Retinal pigment epithelial cell (primary cell): ENCODE results near the gene PBX4.
"Not testable (repeated sequence)": the region's sequence is repeated elsewhere in the genome, so short reads cannot be mapped to it uniquely, and the experiment has no call there.

ENCODE experiments used
- DNase-seq: peaks from one replicate; pipeline ENCODE4 v3.0.0-alpha.2; 2010; ENCODE audit warnings: low read depth
- H3K4me3 ChIP-seq: 2 replicates; pipeline ENCODE4 v1.5.1; 2011; ENCODE audit warnings: mild to moderate bottlenecking, low read length, control low read depth, moderate library complexity
- TF ChIP-seq, protein P1 (sequence below): conservative IDR thresholded peaks from 2 replicates; pipeline ENCODE4 v1.5.1; 2011; ENCODE audit warnings: low read depth, low read length, control low read depth, inconsistent platforms

PBX4 gene, protein sequence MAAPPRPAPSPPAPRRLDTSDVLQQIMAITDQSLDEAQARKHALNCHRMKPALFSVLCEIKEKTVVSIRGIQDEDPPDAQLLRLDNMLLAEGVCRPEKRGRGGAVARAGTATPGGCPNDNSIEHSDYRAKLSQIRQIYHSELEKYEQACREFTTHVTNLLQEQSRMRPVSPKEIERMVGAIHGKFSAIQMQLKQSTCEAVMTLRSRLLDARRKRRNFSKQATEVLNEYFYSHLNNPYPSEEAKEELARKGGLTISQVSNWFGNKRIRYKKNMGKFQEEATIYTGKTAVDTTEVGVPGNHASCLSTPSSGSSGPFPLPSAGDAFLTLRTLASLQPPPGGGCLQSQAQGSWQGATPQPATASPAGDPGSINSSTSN

DNA sequence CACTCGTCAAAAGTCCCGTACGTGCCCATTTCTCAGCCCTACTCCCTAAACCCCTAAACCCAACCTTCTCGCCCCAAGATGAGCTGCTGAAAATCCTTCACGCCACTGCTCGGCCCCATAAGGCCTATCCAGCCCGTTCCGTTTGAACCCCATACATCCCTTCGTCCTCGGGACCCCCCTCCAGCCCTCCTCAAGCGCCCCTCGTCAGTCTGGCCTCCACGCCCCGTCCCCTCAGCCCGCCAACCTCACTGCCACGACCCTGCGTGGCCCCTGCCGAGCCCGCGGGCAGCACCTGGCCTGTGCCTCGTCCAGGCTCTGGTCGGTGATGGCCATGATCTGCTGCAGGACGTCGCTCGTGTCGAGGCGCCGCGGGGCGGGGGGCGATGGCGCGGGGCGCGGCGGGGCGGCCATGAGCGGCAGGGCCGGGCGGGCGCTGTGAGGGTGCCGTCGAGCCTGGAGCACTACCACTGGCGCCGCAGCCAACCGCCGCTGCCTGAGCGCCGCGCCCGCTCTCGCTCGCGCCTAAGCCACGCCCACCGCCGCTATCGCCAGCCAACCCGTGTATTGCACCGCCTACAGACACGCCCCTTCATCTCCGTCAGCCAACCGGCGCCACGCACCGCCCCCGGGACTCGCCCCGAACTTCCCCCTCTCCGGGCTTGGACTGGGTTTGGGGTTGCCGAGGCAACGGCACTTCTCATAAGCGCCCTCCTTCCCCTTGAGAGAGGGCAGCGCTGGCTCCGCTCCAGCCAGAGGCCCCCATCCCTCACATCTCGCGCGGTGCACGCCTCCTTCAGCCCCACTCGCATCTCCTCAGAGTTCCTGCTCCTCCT lies at the start of gene PBX4:
TSS of gene PBX4 (minus strand) at position 469 of the 833 bp plus-strand sequence. CDS start at position 411, 58 bp downstream.
- peak; percentile 49 for DNase-seq
- H3K4me3 ChIP-seq = peak within 1 kb of the TSS; percentile 51
- TF ChIP-seq, protein P1, sequence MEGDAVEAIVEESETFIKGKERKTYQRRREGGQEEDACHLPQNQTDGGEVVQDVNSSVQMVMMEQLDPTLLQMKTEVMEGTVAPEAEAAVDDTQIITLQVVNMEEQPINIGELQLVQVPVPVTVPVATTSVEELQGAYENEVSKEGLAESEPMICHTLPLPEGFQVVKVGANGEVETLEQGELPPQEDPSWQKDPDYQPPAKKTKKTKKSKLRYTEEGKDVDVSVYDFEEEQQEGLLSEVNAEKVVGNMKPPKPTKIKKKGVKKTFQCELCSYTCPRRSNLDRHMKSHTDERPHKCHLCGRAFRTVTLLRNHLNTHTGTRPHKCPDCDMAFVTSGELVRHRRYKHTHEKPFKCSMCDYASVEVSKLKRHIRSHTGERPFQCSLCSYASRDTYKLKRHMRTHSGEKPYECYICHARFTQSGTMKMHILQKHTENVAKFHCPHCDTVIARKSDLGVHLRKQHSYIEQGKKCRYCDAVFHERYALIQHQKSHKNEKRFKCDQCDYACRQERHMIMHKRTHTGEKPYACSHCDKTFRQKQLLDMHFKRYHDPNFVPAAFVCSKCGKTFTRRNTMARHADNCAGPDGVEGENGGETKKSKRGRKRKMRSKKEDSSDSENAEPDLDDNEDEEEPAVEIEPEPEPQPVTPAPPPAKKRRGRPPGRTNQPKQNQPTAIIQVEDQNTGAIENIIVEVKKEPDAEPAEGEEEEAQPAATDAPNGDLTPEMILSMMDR = no peak

DNA sequence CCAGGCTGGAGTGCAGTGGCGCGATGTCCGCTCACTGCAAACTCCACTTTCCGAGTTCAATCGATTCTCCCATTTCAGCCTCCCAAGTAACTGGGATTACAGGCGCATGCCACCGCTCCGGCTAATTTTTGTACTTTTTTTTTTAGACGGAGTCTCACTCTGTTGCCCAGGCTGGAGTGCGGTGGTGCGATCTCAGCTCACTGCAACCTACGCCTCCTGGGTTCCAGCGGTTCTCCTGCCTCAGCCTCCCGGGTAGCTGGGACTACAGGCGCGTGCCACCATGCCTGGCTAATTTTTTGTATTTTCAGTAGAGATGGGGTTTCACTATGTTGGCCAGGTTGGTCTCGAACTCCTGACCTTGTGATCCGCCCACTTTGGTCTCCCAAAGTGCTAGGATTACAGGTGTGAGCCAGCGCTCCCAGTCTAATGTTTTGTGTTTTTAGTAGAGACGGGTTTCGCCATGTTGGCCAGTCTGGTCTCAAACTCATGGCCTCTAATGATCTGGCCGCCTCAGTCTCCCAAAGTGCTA lies 47.0 kb upstream of the PBX4 start:
- DNase-seq, H3K4me3 ChIP-seq: not testable (repeated sequence)

DNA sequence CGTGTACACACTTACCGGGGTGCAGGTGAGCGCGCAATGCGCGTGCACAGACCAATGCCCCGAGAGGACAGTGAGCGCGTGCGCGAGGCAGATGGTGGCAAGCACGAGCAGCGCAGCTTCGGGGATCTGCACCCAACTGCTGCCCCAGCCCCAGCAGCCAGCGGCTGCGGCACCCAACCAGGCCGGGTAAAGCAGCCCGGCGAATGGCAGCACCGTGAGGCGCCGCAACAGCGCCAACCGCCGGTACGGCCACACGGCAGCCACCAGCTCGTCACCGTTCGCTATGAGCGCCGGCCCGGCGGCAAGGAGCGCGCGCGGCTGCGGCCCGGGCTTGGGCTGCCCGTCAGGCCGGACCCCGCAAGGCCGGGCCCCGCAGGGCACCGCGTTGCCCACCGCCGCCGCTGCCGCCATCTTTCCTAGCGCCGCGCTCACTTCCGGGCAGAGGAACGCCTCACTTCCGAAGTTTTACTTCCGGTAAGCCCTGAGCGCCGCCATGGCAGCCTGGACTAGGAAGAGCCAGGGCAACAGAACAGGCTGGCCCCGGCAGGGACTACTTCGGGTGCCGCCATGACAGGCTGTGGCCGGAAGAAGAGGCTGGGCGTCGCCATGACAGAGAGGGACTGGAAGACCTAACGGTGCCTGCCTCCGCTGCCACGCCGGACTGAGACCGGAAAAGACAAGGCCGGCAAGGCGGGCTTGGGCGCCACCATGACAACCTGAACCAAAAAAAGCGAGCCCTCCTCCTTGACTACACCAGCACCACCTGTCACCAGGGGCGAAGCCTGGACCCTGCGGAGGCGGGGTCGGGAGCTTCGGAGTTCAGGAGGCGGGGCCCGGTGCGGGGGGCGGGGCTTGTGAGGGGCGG lies 45.0 kb upstream of the PBX4 start, which contains the start of gene ATP13A1:
TSS of gene ATP13A1 (minus strand) at position 421 of the 865 bp plus-strand sequence. CDS start at position 411, 10 bp downstream.
- DNase-seq = peak; percentile 94
- H3K4me3 ChIP-seq = peak within 1 kb of the TSS; percentile 95
- TF ChIP-seq, protein P1 = no peak

DNA sequence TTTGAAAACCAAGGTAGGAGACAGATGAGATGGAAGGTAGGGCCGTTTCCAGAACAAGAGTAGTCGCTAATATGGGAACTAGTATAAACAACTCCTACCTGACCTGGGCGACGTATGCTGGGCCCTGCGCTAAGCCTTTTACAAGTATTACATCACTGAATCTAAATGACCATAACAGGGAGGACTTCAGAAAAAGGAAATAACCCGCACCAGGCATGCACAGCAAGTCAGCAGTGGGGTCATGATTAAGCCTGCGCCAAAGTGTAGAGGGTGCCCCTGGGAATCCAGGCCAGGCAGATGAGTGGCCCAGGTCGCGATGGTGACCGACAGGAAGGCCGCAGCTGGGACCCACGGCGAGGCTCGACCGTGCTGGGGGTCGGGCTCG lies 44.4 kb upstream of the PBX4 start:
- TF ChIP-seq, protein P1 = no peak
- H3K4me3 ChIP-seq = peak overlapping the region; percentile 95
- DNase-seq = no peak

DNA sequence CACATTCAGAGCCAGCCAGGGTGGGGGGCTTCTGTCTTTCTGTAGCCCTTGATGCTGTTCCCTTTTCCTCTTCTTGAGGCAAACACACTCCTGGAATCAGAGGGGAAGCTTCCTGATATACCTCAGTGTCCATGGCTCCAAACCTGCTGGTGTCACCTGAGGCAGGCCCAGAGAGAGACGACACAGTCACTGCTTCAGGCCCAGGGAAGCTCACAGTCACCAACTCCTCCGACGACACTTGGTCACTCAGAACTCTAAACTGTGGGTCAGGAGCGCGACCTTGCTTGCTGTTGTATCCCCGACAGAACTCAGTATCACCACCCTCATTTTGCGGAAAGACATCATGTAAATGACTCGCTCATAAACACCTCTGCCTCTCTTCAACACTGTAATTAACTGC lies 43.9 kb upstream of the PBX4 start:
- DNase-seq = no peak
- TF ChIP-seq, protein P1 = no peak
- peak overlapping the region; percentile 95 for H3K4me3 ChIP-seq

DNA sequence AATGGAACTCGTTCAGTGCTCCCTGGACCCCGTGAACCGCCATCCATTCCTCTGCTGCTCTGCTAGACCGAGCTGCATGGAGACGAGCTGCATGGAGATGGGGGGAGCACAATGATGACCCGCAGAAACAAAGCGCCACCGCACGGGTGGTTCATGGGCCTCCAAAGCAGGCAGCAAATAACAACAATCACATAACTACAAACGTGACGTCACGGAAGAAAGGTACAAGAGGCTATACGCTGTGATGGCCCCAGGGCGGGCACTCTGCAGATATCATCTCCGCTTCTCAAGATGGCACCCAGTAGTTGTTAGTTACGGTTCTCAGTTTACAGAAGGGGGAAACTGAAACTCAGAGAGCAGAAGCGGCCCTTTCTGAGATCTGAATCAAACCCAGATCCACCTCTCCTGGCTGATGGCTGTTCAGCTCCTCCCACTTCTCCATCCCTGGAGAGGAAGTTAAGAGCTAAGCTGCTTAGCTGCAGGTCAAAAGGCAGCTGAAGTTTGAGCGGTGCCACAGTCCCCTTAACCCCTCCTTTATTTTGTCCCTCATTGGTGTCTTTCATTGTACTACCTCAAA lies 43.3 kb upstream of the PBX4 start:
- peak overlapping the region; percentile 95 for H3K4me3 ChIP-seq
- TF ChIP-seq, protein P1 = no peak
- DNase-seq = no peak
